ENCODE measurements around the gene FNIP1.
"Not testable (repeated sequence)": the region's sequence is repeated elsewhere in the genome, so short reads cannot be mapped to it uniquely, and the experiment has no call there.

The FNIP1 gene

DNA sequence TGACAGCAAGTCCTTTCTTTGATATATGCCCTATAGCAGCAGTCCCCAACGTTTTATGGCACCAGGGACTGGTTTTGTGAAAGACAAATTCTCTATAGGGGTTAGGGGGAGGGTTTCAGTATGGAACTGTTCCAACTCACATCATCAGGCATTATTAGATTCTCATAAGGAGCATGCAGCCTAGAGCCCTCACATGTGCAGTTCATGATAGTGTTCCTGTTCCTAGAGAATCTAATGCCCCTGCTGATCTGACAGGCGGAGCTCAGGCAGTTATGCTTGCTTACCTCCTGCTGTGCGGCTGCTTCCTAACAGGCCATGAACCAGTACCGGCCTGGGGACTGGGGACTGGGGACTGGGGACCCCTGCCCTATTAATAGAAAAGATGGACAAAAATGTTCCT, 159.1 kb downstream of the FNIP1 start:
- DNase-seq (ENCODE audit: low read depth): no peak

- DNase-seq (ENCODE audit: low read depth): no peak
Measured at GRCh38 chr5:131635684-131636572, 160.9 kb downstream of the FNIP1 start.

GRCh38 chr5:131634996-131635683, 161.7 kb downstream of the FNIP1 start, which contains the start of gene RAPGEF6:
Gene RAPGEF6 (minus strand): TSS chr5:131635229. CDS start chr5:131635030, 199 bp downstream.
- DNase-seq (ENCODE audit: low read depth): peak; percentile 100

DNA sequence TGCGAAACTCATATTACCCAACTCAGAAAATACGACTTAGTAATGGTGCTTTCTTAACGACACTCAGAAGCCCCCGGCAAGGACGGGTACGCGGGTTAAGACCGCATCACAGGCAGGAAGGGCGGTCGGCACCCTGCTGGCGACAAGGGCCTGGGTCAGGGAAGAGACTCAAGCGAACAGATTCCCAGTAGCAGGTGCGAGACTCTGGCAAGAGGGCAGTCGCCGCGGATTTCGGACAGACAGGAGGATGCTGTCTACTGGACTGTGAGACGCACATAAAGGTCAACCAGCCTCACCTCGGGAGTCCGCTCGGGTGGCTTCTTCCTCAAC, 162.2 kb downstream of the FNIP1 start:
- DNase-seq (ENCODE audit: low read depth): no peak

DNA sequence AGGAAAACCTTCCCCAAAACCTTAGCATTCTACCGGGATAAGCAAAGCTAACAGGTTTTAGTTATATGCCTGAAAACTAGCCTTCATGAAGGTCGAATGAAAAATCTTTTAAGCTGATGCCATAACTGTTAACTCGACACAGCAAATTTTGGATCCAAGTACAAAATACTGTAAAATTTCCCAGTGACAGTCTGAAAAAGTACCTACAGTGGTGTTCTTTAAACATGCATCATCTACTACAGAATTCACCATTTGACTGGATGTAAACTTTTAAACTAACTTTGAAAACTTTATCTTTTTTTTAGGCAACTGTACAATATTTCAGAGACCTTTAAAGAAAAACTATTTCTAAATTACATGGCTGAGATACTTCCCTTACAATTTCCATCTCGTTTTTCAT, 162.6 kb downstream of the FNIP1 start:
- no peak for DNase-seq (ENCODE audit: low read depth)

DNA sequence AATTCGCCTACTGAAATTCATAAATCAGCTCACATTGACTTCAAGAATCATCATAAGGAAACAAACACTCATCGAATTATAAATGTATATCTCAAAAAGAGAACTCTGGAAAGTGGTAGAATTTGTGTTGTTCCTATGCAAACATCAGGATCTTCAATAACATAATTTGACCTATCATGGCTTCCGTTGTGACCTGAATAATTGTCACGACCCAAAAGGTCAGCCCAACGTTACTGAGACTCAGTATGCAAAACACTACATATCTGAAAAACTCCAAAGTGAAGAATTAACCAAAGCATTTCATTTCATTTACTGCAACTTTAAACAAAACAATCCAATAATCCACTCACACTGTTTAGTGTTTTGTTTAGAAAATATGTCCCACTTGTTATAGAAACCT, 163.0 kb downstream of the FNIP1 start:
- no peak for DNase-seq (ENCODE audit: low read depth)

GRCh38 chr5:131630963-131631350, 165.9 kb downstream of the FNIP1 start:
- no peak for DNase-seq (ENCODE audit: low read depth)

GRCh38 chr5:131630208-131630962, 166.4 kb downstream of the FNIP1 start:
- DNase-seq (ENCODE audit: low read depth): no peak

- DNase-seq (ENCODE audit: low read depth): no peak
Measured at GRCh38 chr5:131628990-131629389, 167.8 kb downstream of the FNIP1 start.

- DNase-seq (ENCODE audit: low read depth): no peak
Measured at GRCh38 chr5:131627207-131627865, 169.5 kb downstream of the FNIP1 start.

DNA sequence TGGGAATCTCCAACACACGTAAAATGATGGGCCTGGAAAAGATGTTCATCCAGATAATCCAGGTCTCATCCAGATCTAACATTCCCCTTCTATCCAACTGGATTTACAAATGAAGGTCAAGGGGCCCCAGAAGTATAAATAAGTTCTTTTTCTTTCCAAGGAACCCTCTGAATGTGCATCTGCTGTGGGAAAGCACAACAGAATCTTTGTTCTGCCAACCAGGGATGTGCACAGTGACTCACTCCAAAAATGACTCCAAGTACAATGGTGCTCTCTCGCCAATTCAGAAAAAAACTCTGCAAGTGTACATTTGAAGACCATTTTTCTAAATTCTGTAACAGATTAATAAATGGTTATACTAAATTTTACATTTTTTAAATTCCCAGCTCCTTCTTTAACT, 174.2 kb downstream of the FNIP1 start:
- DNase-seq (ENCODE audit: low read depth): no peak

DNA sequence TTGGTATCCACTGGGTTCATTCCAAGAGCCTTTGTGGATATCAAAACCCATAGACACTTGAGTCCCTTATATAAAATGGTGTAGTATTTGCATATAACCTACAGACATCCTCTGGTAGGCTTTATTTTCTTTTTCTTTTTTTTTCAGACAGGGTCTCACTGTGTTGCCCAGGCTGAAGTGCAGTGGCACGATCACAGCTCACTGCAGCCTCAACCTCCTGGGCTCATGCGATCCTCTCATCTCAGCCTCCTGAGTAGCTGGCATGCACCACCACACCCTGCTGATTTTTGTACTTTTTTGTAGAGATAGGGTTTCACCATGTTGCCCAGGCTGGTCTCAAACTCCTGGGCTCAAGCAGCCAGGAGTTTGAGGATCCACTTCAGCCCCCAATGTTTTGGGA, 175.7 kb downstream of the FNIP1 start:
- DNase-seq (ENCODE audit: low read depth): not testable (repeated sequence)

GRCh38 chr5:131619102-131619501, 177.7 kb downstream of the FNIP1 start:
- DNase-seq (ENCODE audit: low read depth): no peak

- no peak for DNase-seq (ENCODE audit: low read depth)
Measured at GRCh38 chr5:131617140-131617822, 179.5 kb downstream of the FNIP1 start.

DNA sequence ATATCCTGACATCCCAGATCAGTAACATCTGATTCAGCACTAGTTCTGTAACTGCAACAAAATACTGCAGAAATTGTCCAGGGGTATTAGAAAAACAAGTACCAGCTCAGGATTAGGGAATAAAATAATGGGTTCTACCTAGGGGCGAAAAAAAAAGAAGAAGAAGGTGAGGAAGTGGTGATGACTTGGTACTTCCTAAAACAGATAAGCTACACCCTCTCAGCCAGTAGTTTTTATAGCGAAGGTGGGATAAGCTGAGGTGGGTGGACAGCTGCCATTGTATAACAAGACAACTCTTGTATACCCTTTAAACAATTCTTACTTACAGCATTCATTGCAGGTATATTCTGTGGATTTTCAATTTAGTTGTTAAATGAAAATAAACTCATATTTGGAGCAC, 180.9 kb downstream of the FNIP1 start:
- no peak for DNase-seq (ENCODE audit: low read depth)

DNA sequence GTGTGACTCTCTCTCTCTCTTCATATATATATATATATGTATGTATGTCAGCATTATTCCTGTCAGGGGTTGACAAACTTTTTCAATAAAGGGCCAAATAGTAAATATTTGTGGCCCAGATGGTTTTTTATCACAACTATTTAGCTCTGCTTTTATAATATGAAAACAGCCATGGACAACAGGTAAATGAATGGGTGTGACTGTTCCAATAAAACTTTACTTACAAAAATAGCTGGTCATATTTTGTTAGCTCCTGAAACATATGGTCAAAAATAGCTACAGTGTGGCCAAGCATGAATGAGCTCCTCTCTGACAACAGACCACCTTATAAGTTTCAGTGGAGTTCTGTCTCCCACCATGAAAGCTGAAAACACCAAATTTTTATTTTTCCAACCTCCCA, 183.4 kb downstream of the FNIP1 start:
- no peak for DNase-seq (ENCODE audit: low read depth)

DNA sequence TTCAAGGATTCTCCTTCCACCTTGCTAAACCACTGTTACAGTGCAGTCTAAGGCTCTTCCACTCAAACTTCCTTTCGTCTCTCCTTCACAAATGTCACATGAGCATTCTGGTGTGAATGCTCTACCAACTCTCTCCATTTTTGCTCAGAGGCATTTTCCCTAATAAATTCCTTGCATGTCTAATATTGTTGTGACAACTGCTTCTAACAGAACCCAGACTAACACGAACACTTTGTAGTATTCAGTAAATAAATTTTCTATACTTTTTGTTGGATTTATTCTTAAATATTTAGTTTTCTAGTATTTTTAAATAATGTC, 185.8 kb downstream of the FNIP1 start:
- no peak for DNase-seq (ENCODE audit: low read depth)

- peak; percentile 87 for DNase-seq (ENCODE audit: low read depth)
Measured at GRCh38 chr5:131610198-131611063, 186.4 kb downstream of the FNIP1 start.

GRCh38 chr5:131609774-131610173, 187.0 kb downstream of the FNIP1 start:
- peak; percentile 47 for DNase-seq (ENCODE audit: low read depth)

DNA sequence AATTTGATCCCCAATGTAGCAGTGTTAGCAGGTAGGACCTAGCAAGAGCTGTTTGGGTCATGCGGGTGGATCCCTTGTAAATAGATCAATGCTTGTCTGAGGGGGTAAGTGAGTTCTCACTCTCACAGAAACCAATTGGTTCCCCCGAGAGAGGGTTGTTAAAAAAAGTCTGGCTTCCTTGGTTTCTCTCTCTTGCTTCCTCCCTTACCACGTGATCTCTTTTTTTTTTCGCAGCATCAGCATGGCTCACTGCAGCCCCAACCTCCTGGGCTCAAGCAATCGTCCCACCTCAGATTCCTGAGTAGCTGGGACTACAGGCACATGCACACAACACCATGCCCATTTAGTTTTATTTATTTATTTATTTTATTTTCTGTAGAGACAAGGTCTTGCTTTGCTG, 188.2 kb downstream of the FNIP1 start:
- DNase-seq (ENCODE audit: low read depth): no peak
